GM11168 (cell line): ENCODE results near the gene VARS2.
"Not testable (repeated sequence)": the region's sequence is repeated elsewhere in the genome, so short reads cannot be mapped to it uniquely, and the experiment has no call there.

Experiments used
- in situ Hi-C: fragments of 300-500 bp; cut with MboI; formaldehyde crosslinking; loops from one replicate; pipeline ENCODE4 v1.12.0; 2022; ENCODE audit warnings: low sequenced_read_pairs; ENCODE audit not compliant: unreplicated experiment

Gene VARS2

GRCh38 chr6:30895343-30895742 lies 18.7 kb upstream of the VARS2 start:
- in situ Hi-C loops, result no loop called here

DNA sequence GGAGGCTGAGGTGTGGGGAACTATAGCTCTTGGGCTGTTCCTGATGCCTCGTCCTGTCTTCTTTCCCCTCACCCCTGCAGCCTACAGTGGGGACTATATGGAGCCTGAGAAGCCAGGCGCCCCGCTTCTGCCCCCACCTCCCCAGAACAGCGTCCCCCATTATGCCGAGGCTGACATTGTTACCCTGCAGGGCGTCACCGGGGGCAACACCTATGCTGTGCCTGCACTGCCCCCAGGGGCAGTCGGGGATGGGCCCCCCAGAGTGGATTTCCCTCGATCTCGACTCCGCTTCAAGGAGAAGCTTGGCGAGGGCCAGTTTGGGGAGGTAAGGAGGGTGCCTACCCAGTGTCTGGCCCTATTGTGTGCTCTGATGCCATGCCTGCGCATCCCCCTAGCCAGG lies 17.5 kb upstream of the VARS2 start:
- in situ Hi-C loops, result no loop called here

DNA sequence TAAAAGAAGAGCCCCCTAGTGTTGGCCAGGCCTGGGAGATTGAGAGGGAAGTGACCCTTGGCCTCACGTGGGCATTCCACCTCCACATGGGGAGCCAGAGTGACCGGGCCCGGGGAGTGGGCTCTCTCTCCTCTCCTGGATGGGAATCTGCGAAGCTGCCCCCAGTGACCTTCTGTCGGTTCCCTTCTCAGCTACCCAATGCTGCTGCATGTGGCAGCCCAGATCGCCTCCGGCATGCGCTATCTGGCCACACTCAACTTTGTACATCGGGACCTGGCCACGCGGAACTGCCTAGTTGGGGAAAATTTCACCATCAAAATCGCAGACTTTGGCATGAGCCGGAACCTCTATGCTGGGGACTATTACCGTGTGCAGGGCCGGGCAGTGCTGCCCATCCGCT lies 16.2 kb upstream of the VARS2 start:
- in situ Hi-C loops, result no loop called here

DNA sequence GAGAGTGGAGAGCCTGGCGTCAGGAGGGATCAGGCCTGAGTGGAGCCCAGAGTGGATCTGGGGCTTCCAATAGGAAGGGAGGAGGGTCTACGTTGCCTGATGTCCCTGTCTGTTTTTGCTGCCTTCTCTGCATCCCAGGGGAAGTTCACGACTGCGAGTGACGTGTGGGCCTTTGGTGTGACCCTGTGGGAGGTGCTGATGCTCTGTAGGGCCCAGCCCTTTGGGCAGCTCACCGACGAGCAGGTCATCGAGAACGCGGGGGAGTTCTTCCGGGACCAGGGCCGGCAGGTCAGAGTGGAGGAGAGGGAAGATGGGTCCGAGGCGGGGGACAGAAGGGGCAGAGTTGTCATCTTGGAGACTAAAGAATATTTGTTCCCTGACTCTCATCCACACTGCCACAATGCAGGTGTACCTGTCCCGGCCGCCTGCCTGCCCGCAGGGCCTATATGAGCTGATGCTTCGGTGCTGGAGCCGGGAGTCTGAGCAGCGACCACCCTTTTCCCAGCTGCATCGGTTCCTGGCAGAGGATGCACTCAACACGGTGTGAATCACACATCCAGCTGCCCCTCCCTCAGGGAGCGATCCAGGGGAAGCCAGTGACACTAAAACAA lies 15.2 kb upstream of the VARS2 start:
- in situ Hi-C loops, result no loop called here

DNA sequence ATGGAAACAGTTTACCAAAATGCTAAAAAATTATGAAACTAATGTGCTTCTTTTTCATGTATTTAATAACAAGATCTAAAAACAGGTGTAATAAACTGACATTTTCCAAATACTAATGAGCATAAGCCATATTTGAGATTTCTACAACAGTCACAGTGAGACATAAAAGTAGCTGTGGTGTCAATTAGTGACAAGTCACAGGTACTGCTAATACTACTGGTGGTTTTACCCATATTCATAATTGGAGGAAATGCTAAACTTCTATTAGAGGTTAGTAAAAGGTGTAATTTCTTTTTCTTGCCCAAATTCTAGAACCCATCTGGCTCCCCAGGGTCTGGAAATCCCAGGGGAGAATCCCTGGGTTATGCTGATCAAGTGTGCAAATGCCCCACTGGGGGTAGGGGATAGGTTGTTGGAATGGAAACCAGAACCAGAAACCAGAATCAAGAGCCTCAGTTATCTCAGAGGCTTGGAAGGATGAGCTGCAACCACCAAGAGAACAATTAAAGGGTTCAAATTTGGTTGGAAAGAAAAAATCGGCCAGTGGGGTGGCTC lies 13.1 kb upstream of the VARS2 start:
- in situ Hi-C loops, result no loop called here

DNA sequence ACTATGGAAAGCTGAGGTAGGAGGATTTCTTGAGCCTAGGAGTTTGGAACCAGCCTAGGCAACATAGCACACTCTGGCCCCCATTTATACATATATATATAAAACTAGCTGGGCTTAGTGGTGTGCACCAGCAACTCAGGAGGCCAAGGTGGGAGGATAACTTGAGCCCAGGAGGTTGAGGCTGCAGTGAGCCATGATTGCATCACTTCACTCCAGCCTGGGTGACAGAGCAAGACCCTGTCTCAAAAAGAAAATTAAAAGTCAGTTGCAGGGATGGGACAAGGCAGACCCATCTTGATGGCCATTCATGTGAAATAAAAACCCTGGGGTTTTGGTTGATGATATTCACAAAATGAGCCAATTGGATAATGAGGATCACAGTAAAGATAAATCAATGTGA lies 12.6 kb upstream of the VARS2 start:
- in situ Hi-C loops, result no loop called here

- in situ Hi-C loops, result not testable (repeated sequence)
Observed at GRCh38 chr6:30902196-30902595, 11.8 kb upstream of the VARS2 start.

GRCh38 chr6:30902709-30903108 lies 11.3 kb upstream of the VARS2 start:
- in situ Hi-C loops, result no loop called here

- in situ Hi-C loops, result no loop called here
Observed at GRCh38 chr6:30903236-30903635, 10.8 kb upstream of the VARS2 start.

DNA sequence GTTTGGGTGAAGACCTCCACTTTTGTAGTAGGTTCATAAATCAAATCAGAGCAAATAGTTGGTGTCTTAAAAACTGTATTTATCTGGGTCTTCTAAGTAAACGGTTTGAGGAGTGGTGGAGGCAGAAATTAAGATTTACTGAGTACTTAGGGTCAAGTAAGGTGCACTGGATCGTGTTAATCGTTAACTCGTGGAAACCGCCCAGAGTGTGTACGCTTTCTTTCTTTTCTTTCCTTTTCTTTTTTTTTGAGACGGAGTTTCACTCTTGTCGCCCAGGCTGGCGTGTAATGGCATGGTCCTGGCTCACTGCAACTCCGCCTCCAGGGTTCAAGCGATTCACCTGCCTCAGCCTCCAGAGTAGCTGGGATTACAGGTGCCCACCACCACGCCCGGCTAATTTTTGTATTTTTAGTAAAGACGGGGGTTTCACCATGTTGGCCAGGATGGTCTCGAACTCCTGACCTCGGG lies 6.7 kb upstream of the VARS2 start:
- in situ Hi-C loops, result not testable (repeated sequence)

GRCh38 chr6:30907758-30908591 lies 6.1 kb upstream of the VARS2 start, which contains the start of gene GTF2H4:
Gene GTF2H4 (plus strand): TSS chr6:30908207.
- in situ Hi-C loops, result no loop called here

GRCh38 chr6:30908700-30909099 lies 5.3 kb upstream of the VARS2 start:
- in situ Hi-C loops, result no loop called here

GRCh38 chr6:30910473-30910872 lies 3.6 kb upstream of the VARS2 start:
- in situ Hi-C loops, result loop anchor here (10.0 kb wide), 1 partner anchor 164 kb away; no protein-coding TSS in a partner anchor

DNA sequence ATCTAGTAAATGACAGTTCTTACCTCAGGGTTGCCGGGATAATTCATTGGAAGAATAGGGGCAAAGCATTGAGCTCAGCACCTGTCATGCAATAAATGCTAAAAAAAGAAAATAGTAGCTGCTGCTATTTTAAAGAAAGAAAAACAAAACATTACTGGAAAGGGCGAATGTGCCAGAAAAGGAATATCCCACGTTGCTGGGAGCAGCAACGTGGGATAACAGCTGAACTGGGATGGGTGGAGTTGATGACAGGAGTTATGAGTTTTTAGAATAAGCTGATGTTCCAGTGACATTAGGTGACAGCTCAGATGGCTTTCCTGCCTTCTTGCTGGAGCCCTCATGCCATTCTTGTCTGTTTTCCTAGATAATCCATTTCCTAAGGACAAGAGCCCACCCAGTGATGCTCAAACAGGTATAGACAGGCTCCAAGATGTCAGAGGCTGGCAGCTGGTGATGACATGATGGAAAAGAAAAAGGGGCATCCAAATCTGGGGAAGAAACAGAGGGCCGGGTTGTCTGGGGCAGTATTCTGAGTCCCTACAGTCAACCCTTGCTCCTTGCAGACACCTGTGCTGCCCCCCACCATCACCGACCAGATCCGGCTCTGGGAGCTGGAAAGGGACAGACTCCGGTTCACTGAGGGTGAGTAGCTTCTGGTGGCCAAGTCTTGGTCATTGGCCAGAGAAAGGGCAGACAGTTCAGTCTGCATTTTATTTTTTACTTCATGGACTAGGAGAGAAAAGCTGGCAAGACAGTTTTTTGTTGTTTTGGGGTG lies 1.1 kb upstream of the VARS2 start:
- in situ Hi-C loops, result loop anchor here (10.0 kb wide), 1 partner anchor 162 kb away; no protein-coding TSS in a partner anchor

GRCh38 chr6:30913721-30914075 lies 340 bp upstream of the VARS2 start:
- in situ Hi-C loops, result loop anchor here (10.0 kb wide), 1 partner anchor 161 kb away; no protein-coding TSS in a partner anchor

- in situ Hi-C loops, result loop anchor here (10.0 kb wide), 1 partner anchor 160 kb away; no protein-coding TSS in a partner anchor
Observed at GRCh38 chr6:30914854-30915590, 984 bp downstream of the VARS2 start.

DNA sequence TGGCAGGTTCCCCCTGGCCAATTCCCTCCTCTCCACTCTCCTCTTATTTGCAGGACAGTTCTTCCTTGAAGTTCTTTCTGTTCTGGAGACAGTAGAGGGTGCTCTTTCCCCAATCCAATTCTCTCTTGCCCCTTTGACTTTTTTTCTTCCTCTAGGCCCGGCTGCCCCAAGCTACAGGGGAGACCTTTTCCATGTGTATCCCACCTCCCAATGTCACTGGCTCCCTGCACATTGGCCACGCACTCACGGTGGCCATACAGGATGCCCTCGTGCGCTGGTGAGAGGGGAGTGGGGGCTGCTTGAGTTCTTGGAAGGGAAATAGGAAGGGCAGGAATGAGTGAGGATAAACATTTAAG lies 1.5 kb downstream of the VARS2 start:
- in situ Hi-C loops, result loop anchor here (10.0 kb wide), 1 partner anchor 159 kb away; no protein-coding TSS in a partner anchor

DNA sequence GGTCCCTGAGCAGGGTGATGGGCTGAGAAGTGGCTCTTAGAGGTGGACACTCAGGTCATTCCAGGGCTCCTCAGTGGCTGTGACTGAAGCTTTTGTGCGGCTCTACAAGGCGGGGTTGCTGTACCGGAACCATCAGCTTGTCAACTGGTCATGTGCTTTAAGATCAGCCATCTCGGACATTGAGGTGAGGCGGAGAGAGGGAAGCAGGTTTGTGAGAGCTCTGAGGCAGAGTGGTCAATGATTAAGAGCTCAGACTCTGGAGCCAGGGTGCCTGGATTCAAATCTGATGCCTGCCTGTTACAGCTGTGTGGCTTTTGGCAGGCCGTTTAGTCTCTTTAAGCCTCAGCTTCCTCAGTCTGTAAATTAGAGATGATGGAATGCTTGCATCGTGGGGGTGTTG lies 3.0 kb downstream of the VARS2 start:
- in situ Hi-C loops, result loop anchor here (10.0 kb wide), 1 partner anchor 158 kb away; no protein-coding TSS in a partner anchor

DNA sequence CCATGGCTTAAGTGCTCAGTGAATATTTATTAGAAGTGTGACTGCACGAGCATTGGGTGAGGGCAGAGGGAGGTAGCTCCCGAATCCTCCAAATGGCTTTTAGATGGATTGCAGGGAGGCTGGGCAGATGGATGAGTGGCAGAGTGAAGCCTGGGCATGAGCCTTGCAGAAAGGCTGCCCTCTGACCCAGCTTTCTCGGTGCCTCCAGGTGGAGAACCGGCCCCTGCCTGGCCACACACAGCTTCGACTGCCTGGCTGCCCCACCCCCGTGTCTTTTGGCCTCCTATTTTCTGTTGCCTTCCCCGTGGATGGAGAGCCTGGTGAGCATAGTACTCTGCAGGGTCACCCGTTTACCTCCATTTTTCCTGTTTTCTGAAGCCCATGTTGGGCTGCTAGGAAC lies 3.4 kb downstream of the VARS2 start:
- in situ Hi-C loops, result loop anchor here (10.0 kb wide), 1 partner anchor 157 kb away; no protein-coding TSS in a partner anchor

- in situ Hi-C loops, result loop anchor here (10.0 kb wide), 1 partner anchor 156 kb away; no protein-coding TSS in a partner anchor
Observed at GRCh38 chr6:30918670-30919069, 4.6 kb downstream of the VARS2 start.
